Endodermal cell (in vitro differentiated cells): ENCODE results near the gene TADA1. TPM values are rescaled to one million over a fixed set of nuclear protein-coding genes. Genes with fewer than 3 reads are reported as not detected.

Source experiments
- DNase-seq: peaks from one replicate; pipeline ENCODE4 v3.0.0-alpha.2; 2017
- H3K27ac ChIP-seq: 2 replicates; pipeline ENCODE4 v1.5.1; 2013; ENCODE audit warnings: mild to moderate bottlenecking, low read depth, low read length, moderate library complexity
- H3K27me3 ChIP-seq: 2 replicates; pipeline ENCODE4 v1.6.1; 2013; ENCODE audit warnings: mild to moderate bottlenecking, low read length, moderate library complexity; ENCODE audit not compliant: insufficient read depth, control insufficient read depth, poor library complexity, severe bottlenecking
- H3K36me3 ChIP-seq: 2 replicates; pipeline ENCODE4 v1.7.0; 2013; ENCODE audit warnings: mild to moderate bottlenecking, low read length, moderate library complexity; ENCODE audit not compliant: control insufficient read depth, insufficient read depth
- H3K4me1 ChIP-seq: one replicate; pipeline ENCODE4 v1.7.0; 2013; ENCODE audit warnings: low read length; ENCODE audit not compliant: control insufficient read depth, insufficient read depth
- H3K4me3 ChIP-seq: 2 replicates; pipeline ENCODE4 v1.5.1; 2013; ENCODE audit warnings: mild to moderate bottlenecking, low read length, moderate library complexity
- H3K9ac ChIP-seq: 2 replicates; pipeline ENCODE4 v1.6.1; 2013; ENCODE audit warnings: mild to moderate bottlenecking, low read length, moderate library complexity; ENCODE audit not compliant: poor library complexity, severe bottlenecking; ENCODE audit errors: extremely low read depth
- H3K9me3 ChIP-seq: 2 replicates; pipeline ENCODE4 v1.6.1; 2013; ENCODE audit warnings: mild to moderate bottlenecking, low read length, moderate library complexity; ENCODE audit not compliant: control insufficient read depth
- H3K27ac Mint-ChIP-seq: 2 replicates; pipeline ENCODE4 v1.8.0; 2020; ENCODE audit warnings: mixed read lengths
- H3K27me3 Mint-ChIP-seq: 2 replicates; pipeline ENCODE4 v1.8.0; 2021; ENCODE audit warnings: mild to moderate bottlenecking, mixed read lengths; ENCODE audit not compliant: insufficient read depth
- H3K36me3 Mint-ChIP-seq: 2 replicates; pipeline ENCODE4 v1.8.0; 2020; ENCODE audit warnings: low read depth, mixed read lengths
- H3K4me1 Mint-ChIP-seq: 2 replicates; pipeline ENCODE4 v1.8.0; 2020; ENCODE audit warnings: mixed read lengths
- H3K4me3 Mint-ChIP-seq: 2 replicates; pipeline ENCODE4 v1.8.0; 2020; ENCODE audit warnings: mild to moderate bottlenecking, moderate library complexity, mixed read lengths
- H3K9me3 Mint-ChIP-seq: 2 replicates; pipeline ENCODE4 v1.8.0; 2020; ENCODE audit warnings: mild to moderate bottlenecking, mixed read lengths
- WGBS, 2 experiments: methylation state at CpG; one replicate each; pipeline versions ENCODE4 v1.1.5 to v1.1.7; 2013; ENCODE audit warnings: missing lambda C conversion rate in 2 of 2, mixed read lengths in 1 of 2; ENCODE audit not compliant: insufficient coverage in 1 of 2, insufficient read length in 1 of 2; 5-methylcytosine and 5-hydroxymethylcytosine counted together
- total RNA-seq, 2 donors: library from RNA; stranded (reverse); fragmentation: NEBNext Ultra II Directional in 1 of 2; extraction: Animal tissue kit (Norgen Biotek cat#: 25700) in 1 of 2; gene quantifications; 2 replicates in 1 of 2; 3 replicates in 1 of 2; pipeline ENCODE4 v1.2.1, GENCODE V29; 2021
- TF ChIP-seq, protein P1 (sequence below): fragments of 200-600 bp; sonication (generic); conservative IDR thresholded peaks from 2 replicates; pipeline ENCODE4 v1.5.0; 2021; ENCODE audit warnings: antibody characterized with exemption, mild to moderate bottlenecking

Gene TADA1
- total RNA-seq, 2 donors from 2014 or later: 18.4 to 19.9 TPM

DNA sequence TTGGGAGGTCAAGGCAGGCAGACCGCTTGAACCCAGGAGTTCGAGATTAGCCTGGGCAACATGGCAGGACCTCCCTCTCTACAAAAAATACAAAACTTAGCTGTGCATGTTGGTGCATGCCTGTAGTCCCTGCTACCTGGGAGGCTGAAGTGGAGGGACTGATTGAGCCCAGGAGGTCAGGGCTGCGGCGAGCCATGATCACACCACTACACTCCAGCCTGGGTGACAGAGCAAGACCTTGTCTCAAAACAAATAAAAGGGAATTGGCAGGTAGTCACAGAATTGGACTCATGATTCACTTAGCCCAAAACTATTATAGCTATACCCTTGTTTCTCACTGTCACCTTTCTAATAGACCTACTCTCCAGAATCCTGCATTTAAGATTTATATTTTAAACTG lies 5.5 kb downstream of the TADA1 start:
- H3K4me3 Mint-ChIP-seq: no peak overlapping the region
- H3K27me3 ChIP-seq: no peaks in the 10 kb centered on the region
- DNase-seq: no peak
- peaks cover 4% of the 10 kb centered on the region for H3K4me1 ChIP-seq
- H3K36me3 Mint-ChIP-seq: peaks cover 35% of the 10 kb centered on the region
- H3K4me3 ChIP-seq: no peak overlapping the region
- H3K27ac ChIP-seq: no peak overlapping the region
- no peaks in the 10 kb centered on the region for H3K9me3 ChIP-seq
- H3K27ac Mint-ChIP-seq: no peak overlapping the region
- H3K4me1 Mint-ChIP-seq: peaks cover 51% of the 10 kb centered on the region
- peaks cover 41% of the 10 kb centered on the region for H3K36me3 ChIP-seq
- no peaks in the 10 kb centered on the region for H3K27me3 Mint-ChIP-seq
- H3K9me3 Mint-ChIP-seq: no peaks in the 10 kb centered on the region
- no peak overlapping the region for H3K9ac ChIP-seq
- 92 to 99% methylated on average over 4 of the region's 4 CpGs for WGBS, 2 experiments
- TF ChIP-seq, protein P1, sequence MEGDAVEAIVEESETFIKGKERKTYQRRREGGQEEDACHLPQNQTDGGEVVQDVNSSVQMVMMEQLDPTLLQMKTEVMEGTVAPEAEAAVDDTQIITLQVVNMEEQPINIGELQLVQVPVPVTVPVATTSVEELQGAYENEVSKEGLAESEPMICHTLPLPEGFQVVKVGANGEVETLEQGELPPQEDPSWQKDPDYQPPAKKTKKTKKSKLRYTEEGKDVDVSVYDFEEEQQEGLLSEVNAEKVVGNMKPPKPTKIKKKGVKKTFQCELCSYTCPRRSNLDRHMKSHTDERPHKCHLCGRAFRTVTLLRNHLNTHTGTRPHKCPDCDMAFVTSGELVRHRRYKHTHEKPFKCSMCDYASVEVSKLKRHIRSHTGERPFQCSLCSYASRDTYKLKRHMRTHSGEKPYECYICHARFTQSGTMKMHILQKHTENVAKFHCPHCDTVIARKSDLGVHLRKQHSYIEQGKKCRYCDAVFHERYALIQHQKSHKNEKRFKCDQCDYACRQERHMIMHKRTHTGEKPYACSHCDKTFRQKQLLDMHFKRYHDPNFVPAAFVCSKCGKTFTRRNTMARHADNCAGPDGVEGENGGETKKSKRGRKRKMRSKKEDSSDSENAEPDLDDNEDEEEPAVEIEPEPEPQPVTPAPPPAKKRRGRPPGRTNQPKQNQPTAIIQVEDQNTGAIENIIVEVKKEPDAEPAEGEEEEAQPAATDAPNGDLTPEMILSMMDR: no peak

DNA sequence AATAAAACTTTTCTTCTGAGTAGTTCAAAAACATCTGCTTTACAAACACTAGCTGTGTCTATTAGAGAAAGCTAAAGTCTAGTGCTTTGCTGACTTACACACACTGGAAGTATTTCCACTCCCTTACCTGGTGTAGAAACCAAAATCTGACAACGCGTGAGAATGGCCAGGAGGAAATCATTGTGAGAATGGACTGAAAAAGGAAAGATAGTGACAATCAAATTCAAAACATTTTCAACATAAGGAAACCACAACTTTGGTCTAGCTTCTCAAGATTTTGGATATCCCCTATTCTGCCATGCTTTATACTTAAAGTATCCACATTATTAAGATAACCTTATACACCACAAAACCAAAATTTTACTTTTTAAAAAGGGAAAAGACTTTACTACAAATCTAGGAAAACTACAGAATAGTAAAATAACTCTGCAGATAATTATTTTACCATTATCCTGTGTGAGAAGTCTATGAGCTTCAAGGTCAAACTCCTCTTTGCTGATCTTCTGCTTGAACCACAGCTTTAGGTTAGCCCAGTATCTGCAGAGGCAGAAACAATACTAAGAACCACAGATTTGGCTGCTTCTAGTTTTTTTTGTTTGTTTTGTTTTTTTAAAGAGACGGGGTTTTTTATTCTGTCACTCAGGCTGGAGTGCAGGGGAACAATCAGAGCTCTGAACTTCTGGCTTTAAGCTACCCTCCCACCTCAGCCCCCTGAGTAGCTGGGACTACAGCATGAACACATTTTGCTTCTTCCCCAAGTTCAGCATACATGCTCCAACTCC lies 6.6 kb downstream of the TADA1 start:
- TF ChIP-seq, protein P1: no peak
- no peak for DNase-seq
- no peaks in the 10 kb centered on the region for H3K9me3 ChIP-seq
- H3K36me3 Mint-ChIP-seq: peaks cover 45% of the 10 kb centered on the region
- H3K9ac ChIP-seq: no peak overlapping the region
- no peak overlapping the region for H3K27ac ChIP-seq
- H3K27me3 Mint-ChIP-seq: no peaks in the 10 kb centered on the region
- no peaks in the 10 kb centered on the region for H3K9me3 Mint-ChIP-seq
- H3K4me3 ChIP-seq: no peak overlapping the region
- 79% methylated on average over 3 of the region's 3 CpGs; no CpG with 5 or more reads in 1 of the 2 experiments for WGBS, 2 experiments
- peaks cover 42% of the 10 kb centered on the region for H3K36me3 ChIP-seq
- no peaks in the 10 kb centered on the region for H3K27me3 ChIP-seq
- H3K4me1 Mint-ChIP-seq: peaks cover 45% of the 10 kb centered on the region
- H3K4me1 ChIP-seq: peaks cover 4% of the 10 kb centered on the region
- no peak overlapping the region for H3K4me3 Mint-ChIP-seq
- no peak overlapping the region for H3K27ac Mint-ChIP-seq

DNA sequence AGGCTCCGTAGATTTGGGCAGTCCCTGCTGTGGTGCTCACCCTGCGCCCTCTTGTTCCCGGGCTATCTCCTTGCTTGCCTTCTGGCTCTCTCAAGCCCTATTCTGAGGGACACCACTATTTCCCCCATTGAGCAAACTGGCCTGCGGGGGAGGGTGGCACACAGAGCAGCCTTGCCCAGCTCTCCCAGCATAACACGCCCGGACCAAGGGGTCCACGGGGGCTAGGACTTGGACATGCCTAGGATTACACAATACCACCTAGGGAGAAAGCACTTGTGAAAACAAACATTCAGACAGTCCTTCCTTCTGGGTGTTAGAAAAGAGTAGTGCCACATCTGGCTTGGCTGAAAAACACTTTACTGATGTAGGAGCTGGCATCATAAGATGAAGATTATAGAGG lies 7.4 kb downstream of the TADA1 start:
- Histone ChIP-seq H3K4me1 (peaks cover 4% of the 10 kb centered on the region), H3K4me3 (peak overlapping the region; percentile 28), H3K36me3 (peaks cover 49% of the 10 kb centered on the region), H3K9me3 (no peaks in the 10 kb centered on the region), H3K27me3 (no peaks in the 10 kb centered on the region), H3K9ac (no peak overlapping the region), H3K27ac (no peak overlapping the region)
- Mint-ChIP-seq H3K27me3 (no peaks in the 10 kb centered on the region), H3K4me1 (peaks cover 45% of the 10 kb centered on the region), H3K9me3 (no peaks in the 10 kb centered on the region), H3K27ac (no peak overlapping the region), H3K4me3 (no peak overlapping the region), H3K36me3 (peaks cover 46% of the 10 kb centered on the region)
- TF ChIP-seq, protein P1: no peak
- DNase-seq: no peak
- 85 to 100% methylated on average over 3 to 7 of the region's 7 CpGs for WGBS, 2 experiments
